PC-9 (cell line): Measurements from ENCODE around the gene EHBP1.

Source experiments
- CTCF ChIP-seq: fragments of 200-600 bp; sonication (generic); conservative IDR thresholded peaks from 2 replicates; pipeline ENCODE4 v1.6.1; 2017; ENCODE audit warnings: mixed run types, antibody characterized with exemption, mild to moderate bottlenecking, moderate library complexity
- EZH2 ChIP-seq: fragments of 200-600 bp; sonication (generic); IDR thresholded peaks from 2 replicates; pipeline ENCODE4 v1.8.0; 2017; ENCODE audit warnings: antibody characterized with exemption, low read depth

GRCh38 chr2:63073994-63074393 is 368.5 kb downstream of the EHBP1 start:
- TF ChIP-seq CTCF: no peak
- TF ChIP-seq EZH2: no peak
